Upper lobe of left lung (tissue), 4 donors: ENCODE measurements around the gene ZNF23.

Source experiments
- CTCF ChIP-seq, 6 experiments: fragments of 450-650 bp in 4 of 6; fragments of 200-600 bp in 2 of 6; sonication (generic) in 2 of 6; IDR thresholded peaks; one replicate each; pipeline ENCODE4 v1.5.1; 2016 to 2019; ENCODE audit warnings: antibody characterized with exemption in 6 of 6
- EP300 ChIP-seq, 4 donors: sonication (generic); formaldehyde crosslinking; IDR thresholded peaks; one replicate each; pipeline ENCODE4 v1.5.1; 2017; ENCODE audit warnings: antibody characterized with exemption in 4 of 4, control low read depth in 2 of 4
- POLR2A ChIP-seq, 4 donors: fragments of 450-650 bp; IDR thresholded peaks; one replicate each; pipeline ENCODE4 v1.5.1; 2016 to 2017; ENCODE audit warnings: antibody characterized with exemption in 4 of 4, mild to moderate bottlenecking in 2 of 4

GRCh38 chr16:71501547-71501946 is 39.5 kb upstream of the ZNF23 start:
- TF ChIP-seq CTCF (IDR thresholded peaks at IDR 0.05): no peak
- no peak for TF ChIP-seq POLR2A (IDR thresholded peaks at IDR 0.05)
- no peak for TF ChIP-seq EP300 (IDR thresholded peaks at IDR 0.05)
